OCI-M2 (cell line): ENCODE measurements around the gene USP28.
A peak's percentile ranks its signal among the peaks of the same experiment; 100 is the strongest.
"Not testable (repeated sequence)": the region's sequence is repeated elsewhere in the genome, so short reads cannot be mapped to it uniquely, and the experiment has no call there.

Experiments used
- DNase-seq: peaks from one replicate; lab custom pipeline; 2025; ENCODE audit not compliant: unreplicated experiment; lab: John Stamatoyannopoulos, UW

Gene USP28

GRCh38 chr11:113840932-113841664 lies 34.3 kb downstream of the USP28 start:
- no peak for DNase-seq

DNA sequence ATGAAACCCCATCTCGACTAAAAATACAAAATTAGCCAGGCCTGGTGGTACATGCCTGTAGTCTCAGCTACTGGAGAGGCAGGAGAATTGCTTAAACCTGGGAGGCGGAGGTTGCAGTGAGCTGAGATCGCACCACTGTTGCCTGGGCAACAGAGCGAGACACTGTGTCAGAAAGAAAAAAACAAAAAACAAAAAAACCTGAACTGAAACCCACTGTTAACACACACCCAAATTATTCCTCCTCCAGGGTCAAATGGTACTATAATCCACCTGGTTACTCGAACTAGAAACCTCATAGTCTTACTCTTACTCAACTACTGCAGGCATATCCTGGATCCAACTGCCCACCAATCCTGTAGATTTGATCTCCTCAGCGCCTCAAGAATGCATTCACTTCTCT lies 35.5 kb downstream of the USP28 start:
- no peak for DNase-seq

DNA sequence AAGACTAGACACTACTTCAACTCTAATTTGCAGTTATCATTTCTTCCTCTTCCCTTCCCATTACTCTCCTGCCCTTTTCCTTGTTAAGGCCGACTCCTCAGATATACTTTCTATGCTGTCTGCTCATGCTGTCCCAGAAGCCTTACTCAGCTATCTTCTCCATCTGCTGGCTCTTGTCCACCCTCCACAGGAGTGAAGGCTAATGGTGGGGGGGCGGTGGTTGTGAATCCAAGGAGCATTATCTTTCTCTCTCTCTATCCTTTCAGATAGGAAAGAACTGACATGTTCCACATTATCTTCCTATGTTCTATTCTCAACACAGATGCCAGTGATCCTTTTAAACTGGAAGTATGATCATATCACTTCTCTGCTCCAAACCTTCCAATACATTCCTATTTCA lies 37.4 kb downstream of the USP28 start:
- DNase-seq, result no peak

- no peak for DNase-seq
These were observed 40.1 kb downstream of the USP28 start for GRCh38 chr11:113835306-113835705.

DNA sequence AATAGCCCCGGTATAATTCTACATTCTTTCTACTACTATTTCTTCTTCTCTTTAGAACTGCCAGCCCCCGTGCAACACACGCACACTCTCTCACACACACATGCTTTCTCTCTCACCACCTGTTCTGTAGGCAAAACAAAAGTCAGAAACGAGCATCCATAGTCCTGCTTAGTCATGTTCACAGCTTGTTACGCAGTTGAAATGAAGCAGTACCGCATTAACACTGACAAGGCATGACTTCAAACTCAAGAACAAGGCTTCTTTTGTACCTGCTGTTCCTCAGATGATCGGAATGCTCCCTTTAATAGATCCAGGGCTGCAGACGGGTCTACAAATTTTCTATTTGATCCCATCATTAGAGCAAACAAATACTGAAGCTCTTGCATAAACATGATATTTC lies 42.2 kb downstream of the USP28 start:
- no peak for DNase-seq

DNA sequence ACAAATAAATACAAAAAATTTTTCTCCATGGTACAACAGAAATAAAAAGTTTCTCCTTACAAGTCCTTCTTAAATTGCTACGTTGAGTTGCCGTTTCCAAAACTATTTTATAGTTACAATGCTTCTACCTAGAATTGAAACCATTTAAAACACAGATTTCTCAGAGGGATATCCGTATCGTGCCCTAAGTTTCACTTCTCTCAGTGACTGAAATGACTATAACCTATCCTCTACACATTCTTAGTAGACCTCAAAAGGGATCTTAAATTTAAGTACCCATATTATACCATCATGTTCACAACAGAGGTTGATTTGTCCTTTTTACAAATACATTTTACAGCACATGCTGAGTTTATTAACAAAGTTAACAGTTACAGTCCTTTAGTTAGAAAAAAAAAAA lies 44.1 kb downstream of the USP28 start:
- DNase-seq, result no peak

DNA sequence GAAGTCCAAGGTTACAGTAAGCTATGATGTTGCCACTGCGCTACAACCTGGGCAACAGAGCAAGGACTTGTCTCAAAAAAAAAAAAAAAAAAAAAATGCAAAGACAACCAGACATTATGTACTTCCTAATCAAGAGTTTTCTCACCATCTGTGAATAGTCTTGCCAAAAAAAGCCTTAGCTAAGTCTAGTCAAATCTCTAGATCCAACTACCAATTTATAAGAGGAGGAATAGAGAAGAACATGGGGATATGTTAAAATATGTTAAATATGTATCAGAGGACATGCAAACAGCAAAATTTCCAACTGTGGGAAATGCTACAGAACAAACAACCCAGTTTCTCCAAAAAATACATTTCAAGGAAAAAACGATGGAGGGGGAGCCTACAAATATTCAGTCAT lies 45.6 kb downstream of the USP28 start:
- DNase-seq, result no peak

- DNase-seq, result no peak
These were observed 47.2 kb downstream of the USP28 start for GRCh38 chr11:113828191-113828590.

DNA sequence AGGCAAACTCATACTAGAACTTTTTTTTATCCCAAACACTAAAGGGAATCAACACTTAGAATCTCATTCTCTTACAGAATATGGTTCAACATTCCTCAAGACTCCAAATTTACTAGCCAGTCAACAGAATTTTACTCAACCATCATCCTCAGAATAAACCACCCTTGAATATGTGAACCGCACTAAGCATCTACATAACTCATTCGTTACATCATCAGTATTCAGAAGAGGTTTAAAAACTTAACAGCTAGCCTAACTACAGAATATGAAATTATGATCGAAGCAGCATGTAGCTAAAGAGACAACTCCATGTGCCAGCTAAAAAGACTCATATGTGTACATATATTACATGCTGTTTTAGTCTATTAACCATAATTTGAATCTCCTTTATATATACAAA lies 47.9 kb downstream of the USP28 start:
- DNase-seq, result no peak

GRCh38 chr11:113818426-113818825 lies 56.9 kb downstream of the USP28 start:
- no peak for DNase-seq

GRCh38 chr11:113817626-113818025 lies 57.7 kb downstream of the USP28 start:
- no peak for DNase-seq

- no peak for DNase-seq
These were observed 58.2 kb downstream of the USP28 start for GRCh38 chr11:113817162-113817561.

DNA sequence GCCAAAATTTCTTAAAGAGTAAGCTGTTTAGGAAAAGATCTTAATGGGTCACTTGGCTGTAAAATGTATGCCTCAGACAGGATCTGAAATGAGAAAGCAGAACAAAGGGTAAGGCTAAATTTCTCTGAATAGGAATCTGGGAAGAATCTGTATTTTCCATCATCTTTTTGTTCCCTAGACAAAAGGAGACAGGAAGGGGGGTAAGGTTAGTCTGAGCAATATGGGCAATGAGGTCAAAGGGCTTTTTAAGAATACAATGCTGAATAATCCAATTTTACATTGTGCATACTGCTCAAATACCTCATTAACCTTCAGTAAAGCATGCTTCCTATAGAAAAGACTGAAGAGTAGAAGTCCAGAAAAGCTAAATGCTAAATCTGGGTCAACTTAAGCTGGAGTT lies 61.2 kb downstream of the USP28 start:
- no peak for DNase-seq

DNA sequence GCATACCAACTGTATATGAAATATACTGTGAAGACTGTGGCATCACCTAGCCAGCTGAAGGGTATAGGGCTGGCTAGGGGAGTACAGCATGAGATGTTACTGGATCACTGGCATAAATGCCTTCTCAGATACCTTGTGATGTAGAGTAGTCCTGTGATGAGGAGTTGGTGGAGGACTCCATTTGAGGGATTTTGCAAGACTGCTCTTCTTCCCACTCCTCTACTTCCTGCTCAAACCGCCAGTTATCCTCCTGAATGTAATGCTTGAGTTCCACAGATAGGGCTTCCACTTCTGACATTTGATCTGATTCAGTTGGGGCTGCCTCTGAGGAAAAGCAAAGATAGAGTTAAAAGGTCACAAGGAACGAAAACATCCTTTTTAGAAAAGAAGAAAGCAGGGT lies 66.4 kb downstream of the USP28 start:
- DNase-seq, result no peak

GRCh38 chr11:113806406-113806805 lies 69.0 kb downstream of the USP28 start:
- DNase-seq, result no peak

DNA sequence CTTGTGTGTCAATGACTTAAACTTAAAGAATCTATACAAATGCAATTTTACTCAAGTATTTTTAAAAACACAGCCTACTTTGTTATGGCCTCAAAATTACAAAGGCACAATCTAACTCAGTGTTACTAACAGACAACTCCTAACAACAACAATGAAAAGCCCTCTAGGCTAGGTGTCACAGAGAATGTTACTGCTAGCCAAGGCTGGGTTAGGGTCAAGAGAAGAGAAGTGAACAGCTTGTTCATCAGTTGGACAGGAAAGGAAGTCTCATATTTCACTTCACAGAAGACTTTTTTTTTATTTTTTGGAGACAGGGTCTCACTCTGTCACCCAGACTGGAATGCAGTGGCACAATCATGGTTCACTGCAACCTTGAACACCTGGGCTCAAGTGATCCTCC lies 69.7 kb downstream of the USP28 start:
- no peak for DNase-seq

- no peak for DNase-seq
These were observed 72.8 kb downstream of the USP28 start for GRCh38 chr11:113802621-113803020.

DNA sequence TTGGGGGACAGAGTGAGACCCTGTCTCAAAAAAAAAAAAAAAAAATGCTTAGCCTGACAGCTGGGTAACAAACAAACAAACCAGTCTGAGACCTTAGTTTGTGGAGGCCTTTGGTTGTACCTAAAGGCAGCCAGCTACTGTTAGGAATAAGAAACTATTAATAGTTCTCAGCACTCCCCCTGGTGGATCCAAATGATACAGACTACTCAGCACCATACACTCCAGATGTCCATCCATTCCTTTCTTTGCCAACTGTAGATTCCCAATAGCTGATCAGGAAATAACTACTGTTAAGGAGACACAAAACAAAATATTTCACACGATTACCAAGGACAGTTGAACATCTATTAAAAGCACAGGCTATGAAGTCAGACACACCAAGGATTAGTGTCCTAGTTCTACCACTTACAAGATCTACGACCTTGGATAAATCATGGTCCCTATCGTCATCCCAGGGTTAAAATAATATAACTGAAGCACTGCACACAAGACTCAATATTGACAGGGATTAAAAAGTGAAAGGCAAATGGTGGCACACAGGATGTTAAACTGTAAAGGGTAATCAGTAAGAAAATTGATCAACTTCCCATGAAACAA lies 78.6 kb downstream of the USP28 start:
- peak; percentile 9 for DNase-seq

DNA sequence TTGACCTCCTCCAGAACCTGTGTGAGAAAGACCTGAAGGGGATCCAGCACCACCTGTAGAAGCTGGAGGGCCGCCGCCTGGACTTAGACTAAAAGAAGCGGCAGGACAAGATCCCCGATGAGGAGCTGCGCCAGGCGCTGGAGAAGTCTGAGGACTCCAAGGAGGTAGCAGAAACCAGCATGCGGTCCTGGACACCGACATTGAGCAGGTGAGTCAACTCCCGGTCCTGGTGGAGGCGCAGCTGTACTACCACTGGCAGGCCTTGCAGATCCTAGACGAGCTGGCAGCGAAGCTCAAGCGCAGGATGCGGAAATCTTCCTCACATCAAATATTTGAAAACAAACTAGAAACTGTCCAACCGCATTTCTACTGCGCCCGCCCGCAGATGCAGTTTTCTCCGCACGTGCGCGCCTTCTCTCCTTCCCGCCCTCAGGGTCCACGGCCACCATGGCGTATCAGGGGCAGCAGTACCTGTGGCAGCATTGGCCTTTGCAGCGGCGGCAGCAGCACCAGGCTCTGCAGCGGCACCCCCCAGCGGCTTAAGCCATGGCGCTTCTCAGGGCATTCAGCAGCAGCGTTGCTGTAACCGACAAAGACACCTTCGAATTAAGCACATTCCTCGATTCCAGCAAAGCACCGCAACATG lies 85.6 kb downstream of the USP28 start:
- DNase-seq, result no peak

- DNase-seq, result not testable (repeated sequence)
These were observed 86.4 kb downstream of the USP28 start for GRCh38 chr11:113789016-113789415.

DNA sequence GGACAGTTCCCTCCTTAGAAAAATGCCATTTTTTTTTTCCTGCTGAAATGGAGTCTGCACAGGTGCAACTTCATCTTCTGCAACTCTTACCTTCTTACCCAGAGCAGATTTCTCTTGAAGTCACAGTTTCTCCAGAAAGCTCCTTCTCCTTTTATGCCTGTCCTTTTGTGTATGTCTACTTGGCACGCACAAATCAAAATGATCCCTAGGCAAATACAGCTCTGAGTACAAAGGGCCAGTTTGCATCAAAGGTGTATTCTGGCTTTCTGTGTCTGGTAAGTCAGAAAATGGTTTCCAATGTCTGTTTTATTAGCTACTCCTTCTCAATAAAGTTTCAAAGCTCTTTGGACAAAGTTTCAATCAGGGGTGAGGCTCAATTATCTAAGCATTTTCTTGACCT lies 93.2 kb downstream of the USP28 start:
- DNase-seq, result no peak

DNA sequence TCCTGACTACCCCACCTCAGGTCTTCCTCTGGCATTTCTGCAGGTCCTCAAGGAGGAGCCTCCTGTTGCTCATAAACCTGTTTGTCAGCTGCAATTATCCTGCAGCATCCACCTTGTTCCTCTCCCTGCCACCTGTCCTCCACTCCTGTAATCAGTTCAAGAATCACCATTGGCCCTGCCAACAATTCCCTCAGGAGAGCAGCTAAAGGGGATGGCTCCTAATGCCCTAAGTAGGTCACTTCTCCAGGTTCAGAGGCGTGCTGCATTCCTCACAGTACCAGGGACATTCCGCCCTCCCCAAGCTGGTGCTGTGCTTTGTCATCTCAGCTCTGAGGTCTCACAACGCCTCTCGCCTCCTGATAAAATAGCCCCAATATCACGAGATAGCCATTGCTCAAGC lies 93.7 kb downstream of the USP28 start:
- DNase-seq, result no peak

- DNase-seq, result no peak
These were observed 95.9 kb downstream of the USP28 start, which contains the start of gene CLDN25 for GRCh38 chr11:113779496-113779895. Gene CLDN25 (plus strand): TSS chr11:113779796. CDS start chr11:113779796, 0 bp downstream.
